GM12872 (cell line): ENCODE measurements around the gene ZNF444.

Experiments
- TF ChIP-seq, protein P1 (sequence below): IDR thresholded peaks from 3 replicates; pipeline ENCODE4 v1.5.1; 2011; ENCODE audit warnings: low read depth, mild to moderate bottlenecking, low read length, moderate library complexity; ENCODE audit not compliant: insufficient read depth

Gene ZNF444

DNA sequence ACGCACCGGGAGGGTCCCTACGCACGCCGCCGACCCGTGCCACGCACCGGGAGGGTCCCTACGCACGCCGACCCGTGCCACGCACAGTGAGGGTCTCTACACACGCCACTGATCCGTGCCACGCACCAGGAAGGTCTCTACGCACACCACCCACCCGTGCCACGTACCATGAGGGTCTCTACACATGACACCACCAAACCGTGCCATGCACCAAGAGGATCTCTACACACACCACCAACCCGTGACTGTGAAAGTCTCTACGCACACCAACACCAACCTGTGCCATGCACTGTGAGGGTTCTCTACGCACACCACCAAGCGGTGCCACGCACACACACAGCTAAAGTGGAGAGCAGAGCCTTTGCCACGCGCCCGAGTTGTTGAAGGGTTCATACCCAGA lies 36.7 kb upstream of the ZNF444 start:
- TF ChIP-seq, protein P1, sequence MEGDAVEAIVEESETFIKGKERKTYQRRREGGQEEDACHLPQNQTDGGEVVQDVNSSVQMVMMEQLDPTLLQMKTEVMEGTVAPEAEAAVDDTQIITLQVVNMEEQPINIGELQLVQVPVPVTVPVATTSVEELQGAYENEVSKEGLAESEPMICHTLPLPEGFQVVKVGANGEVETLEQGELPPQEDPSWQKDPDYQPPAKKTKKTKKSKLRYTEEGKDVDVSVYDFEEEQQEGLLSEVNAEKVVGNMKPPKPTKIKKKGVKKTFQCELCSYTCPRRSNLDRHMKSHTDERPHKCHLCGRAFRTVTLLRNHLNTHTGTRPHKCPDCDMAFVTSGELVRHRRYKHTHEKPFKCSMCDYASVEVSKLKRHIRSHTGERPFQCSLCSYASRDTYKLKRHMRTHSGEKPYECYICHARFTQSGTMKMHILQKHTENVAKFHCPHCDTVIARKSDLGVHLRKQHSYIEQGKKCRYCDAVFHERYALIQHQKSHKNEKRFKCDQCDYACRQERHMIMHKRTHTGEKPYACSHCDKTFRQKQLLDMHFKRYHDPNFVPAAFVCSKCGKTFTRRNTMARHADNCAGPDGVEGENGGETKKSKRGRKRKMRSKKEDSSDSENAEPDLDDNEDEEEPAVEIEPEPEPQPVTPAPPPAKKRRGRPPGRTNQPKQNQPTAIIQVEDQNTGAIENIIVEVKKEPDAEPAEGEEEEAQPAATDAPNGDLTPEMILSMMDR: no peak

DNA sequence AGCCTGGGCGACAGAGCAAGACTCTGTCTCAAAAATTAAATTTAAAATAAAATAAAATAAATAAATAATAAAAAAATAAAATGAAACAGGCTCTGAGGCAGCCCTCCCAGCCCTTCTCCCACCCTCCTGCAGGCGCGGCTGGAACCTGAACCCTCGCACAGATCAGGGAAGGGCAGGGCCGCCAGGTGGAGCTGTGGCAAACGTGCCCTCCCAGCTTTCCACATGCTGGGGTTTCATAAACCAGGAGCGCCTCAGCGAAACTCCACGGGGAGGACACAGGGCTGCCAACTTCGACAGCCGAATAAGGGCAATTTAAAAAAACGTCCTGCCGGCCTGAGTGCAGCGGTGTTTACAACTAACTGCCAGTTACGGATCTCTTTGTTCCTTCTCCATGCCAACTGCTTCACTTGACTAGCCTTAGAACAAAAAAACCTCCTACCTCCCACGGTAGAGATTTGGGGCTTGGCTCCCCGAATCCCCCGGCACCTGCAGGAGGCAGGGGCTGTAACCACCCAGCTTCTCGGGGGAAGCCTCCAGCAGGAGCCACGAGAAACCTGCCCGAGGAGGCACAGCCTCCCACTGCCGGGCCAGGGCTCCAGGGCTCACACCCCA lies 35.9 kb upstream of the ZNF444 start:
- TF ChIP-seq, protein P1: peak; percentile 60

DNA sequence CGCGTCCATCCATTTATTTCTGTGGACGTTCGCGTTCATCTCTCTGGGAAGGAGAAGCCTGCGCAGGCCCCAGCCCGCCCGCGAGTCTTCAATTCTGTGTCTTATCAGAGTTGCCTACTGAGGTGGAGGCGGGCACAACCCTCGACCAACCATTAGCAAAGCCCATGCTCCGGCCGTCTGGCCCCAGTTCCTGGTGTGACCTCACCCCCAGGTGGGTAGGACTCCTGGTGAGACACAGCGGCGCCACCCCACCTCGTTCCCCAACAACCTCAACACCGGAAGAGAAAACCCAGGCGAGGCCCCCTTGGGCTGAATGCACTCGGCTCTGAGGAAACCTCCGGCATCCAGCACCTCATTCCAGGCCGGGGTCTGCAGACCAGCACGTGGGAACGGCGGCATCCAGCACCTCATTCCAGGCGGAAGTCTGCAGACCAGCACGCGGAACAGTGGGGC lies 34.7 kb upstream of the ZNF444 start:
- TF ChIP-seq, protein P1: no peak

DNA sequence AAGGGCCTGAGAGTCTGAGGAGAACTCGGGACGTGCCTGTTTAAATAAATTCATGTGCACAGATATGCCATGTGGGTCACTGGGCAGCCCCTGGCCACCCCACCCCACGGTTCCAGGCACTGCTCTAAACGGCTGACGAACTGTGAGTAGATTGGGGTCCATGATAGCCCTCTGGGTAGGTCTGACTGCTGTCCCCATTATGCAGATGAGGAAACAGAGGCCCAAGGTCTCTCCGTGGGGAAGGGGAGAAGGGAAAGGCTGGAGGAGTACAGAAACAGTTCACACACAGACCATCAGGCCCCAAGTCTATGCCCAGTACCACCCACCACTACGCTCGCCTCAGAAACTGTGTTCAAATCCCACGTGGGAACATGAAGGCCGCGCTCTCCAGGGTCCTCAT lies 34.1 kb upstream of the ZNF444 start:
- TF ChIP-seq, protein P1: no peak

DNA sequence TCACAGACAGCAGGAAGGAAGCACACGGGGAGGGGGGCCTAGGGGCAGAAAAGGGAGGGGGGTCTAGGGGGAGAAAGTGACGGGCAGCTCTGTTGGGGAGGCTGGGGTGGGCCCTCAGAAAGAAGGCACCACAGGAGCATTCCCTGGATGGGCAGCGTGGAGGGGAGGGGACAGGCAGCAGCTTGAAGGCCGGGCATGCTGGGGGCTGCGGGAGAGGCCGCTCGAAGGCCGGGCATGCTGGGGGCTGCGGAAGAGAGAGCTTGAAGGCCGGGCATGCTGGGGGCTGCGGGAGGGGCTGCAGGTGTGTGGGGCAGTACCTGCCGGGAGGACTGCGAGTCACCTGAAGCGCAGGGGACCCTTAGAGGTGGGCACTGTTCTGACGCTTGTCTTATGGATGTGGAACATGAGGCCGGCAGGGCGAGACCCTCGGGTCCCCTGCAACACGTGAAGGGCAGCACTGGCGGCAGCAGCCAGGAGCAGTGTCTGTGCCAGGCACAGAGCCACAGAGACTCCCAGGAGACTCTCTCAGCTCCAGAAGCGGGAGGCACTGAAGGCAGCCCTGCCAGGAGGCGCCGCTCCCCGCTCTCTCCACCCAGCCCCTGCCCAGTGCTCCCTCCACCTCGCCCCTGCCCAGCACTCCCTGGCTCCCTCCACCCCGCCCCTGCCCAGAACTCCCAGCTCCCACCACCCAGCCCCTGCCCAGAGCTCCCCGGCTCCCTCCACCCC lies 33.3 kb upstream of the ZNF444 start:
- TF ChIP-seq, protein P1: no peak

DNA sequence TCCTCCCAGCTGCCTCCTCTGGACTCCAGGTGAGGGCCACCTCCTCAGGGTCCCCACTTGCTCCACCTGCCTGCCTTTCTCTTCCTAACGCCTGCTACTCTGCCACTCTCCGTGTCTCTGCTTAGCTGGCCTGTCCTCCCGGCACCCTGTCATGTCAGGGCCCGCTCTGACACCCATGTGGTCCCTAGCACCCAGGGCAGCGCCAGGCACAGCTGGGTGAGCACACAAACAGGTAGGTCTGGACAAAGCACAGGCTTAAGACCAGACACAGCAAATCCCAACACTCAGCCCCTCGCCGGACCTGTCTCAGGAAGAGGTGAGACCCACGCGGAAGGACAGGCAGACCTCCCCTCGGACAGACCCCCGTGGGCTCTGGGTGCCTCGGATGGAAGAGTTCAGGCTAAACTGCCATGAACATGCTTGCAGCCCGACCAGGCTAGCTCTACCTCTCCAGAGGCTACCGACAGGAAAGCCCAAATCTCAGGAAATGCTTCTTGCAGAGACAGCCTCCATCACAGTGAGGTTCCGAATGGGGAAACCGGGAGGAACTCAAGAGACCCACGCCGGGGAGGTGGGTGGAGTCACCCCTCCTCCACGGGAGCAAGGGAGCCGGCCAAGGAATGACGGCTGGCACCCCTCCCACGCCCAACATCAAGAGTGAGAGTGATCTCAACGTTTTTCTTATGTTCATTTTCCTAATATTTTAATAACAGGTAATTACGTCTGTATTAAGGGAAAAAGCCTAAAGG lies 32.5 kb upstream of the ZNF444 start:
- TF ChIP-seq, protein P1: no peak

DNA sequence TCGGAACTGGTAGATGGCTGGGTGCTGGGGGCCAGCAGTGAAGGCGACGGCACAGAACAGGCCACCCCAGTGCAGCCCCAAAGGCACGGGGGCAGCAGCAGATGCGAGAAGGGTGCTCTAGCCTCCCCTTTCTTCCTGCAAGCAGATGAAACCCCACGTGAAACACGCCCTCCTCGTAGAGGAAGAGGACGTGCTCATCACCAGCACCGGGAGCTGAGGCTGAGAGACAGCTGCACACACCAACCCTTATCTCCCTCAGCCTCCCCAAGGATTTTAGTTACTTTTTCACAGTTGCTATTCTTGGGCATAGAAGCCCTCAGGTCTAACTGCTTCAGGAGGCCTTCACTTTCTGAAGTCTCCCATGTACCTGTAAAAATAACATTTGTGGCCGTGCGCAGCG lies 31.9 kb upstream of the ZNF444 start:
- TF ChIP-seq, protein P1: no peak
